Neuron (in vitro differentiated cells): ENCODE results near the gene TCP11.

ENCODE experiments used
- H2AFZ ChIP-seq: one replicate; pipeline ENCODE4 v1.6.1; 2013; ENCODE audit warnings: low read depth, mild to moderate bottlenecking, inconsistent platforms, low read length, moderate library complexity
- H3K27me3 ChIP-seq: one replicate; pipeline ENCODE4 v1.6.1; 2013; ENCODE audit warnings: low read length; ENCODE audit not compliant: insufficient read depth
- H3K36me3 ChIP-seq: one replicate; pipeline ENCODE4 v1.6.1; 2013; ENCODE audit warnings: low read length; ENCODE audit not compliant: insufficient read depth
- H3K4me1 ChIP-seq: one replicate; pipeline ENCODE4 v1.6.1; 2013; ENCODE audit warnings: low read length; ENCODE audit not compliant: insufficient read depth
- H3K4me3 ChIP-seq: 2 replicates; pipeline ENCODE4 v1.5.1; 2013; ENCODE audit warnings: mild to moderate bottlenecking, low read length, moderate library complexity
- H3K9me3 ChIP-seq: one replicate; pipeline ENCODE4 v1.6.1; 2013; ENCODE audit warnings: low read length

Gene TCP11

DNA sequence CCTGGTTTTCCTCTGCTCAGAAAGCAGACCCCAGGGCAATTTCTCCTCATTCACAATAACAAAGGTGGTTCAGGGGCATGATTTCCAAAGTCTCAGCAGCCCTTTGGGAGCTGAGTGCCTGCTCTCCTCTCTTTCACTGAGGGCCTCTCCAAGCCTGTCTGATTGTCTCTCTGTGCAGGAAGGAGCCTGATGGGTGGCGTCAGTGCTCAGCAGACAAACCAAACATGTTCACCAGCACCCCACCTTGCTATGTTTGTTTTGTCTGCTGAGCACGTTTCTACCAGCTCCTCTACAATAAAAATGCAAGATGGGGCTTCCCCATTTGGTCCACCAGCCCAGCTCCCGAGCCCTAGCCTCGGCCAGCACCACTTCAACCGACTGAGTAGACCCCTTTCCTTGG is 25.4 kb upstream of the TCP11 start:
- Histone ChIP-seq H2AFZ (no peak overlapping the region), H3K4me3 (no peak overlapping the region)

DNA sequence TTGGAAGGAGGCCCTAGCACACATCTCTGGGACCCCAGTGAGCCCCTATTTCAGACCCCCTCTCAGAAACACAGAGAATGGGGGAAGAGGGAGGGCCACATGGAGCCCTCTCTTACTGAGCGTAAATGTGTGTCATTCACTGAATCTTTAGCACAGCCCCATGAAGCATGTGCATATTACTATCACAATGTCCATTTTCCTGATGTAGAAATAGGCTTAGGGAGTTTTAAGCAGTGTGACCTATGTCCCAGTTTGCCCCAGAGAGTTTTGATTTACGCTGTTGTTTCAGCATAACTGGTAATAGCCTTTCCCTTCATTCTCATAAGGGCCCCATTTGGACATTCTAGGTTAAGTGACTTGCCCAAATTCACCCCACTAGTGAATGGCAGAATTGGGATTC is 25.0 kb upstream of the TCP11 start:
- Histone ChIP-seq H3K9me3 (no peaks in the 10 kb centered on the region), H3K4me1 (peaks cover 22% of the 10 kb centered on the region), H3K4me3 (no peak overlapping the region), H3K27me3 (no peaks in the 10 kb centered on the region), H3K36me3 (no peaks in the 10 kb centered on the region), H2AFZ (no peak overlapping the region)

More for the DNA sequence above, 25.4 kb upstream of the TCP11 start:
- H3K27me3 ChIP-seq, result no peaks in the 10 kb centered on the region
- no peaks in the 10 kb centered on the region for H3K36me3 ChIP-seq
- H3K4me1 ChIP-seq, result peaks cover 18% of the 10 kb centered on the region
- no peaks in the 10 kb centered on the region for H3K9me3 ChIP-seq

- H3K4me1 ChIP-seq, result peaks cover 24% of the 10 kb centered on the region
- no peaks in the 10 kb centered on the region for H3K9me3 ChIP-seq
- no peak overlapping the region for H3K4me3 ChIP-seq
- H3K36me3 ChIP-seq, result no peaks in the 10 kb centered on the region
- H2AFZ ChIP-seq, result no peak overlapping the region
- H3K27me3 ChIP-seq, result no peaks in the 10 kb centered on the region
Measured at GRCh38 chr6:35165630-35166071, 24.5 kb upstream of the TCP11 start.

DNA sequence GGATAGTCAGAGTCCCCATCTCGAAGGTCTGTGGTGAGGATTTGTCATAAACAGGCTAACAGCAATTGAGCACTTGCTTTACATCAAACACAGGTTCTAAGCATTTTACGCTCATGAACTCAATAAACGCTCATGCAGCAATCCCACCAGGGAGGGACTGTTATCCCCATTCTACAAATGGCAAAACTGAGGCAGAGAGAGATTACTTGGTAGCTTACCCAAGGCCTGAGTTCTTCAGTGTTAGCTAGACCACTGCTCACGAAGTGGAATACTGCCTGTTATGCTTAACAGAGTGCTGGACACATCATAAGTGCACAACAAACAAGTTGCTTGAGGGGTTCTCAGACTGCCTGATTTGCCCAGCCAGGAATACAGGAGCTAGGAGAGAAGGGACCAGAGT is 23.7 kb upstream of the TCP11 start:
- Histone ChIP-seq H3K27me3 (no peaks in the 10 kb centered on the region), H3K9me3 (no peaks in the 10 kb centered on the region), H3K4me1 (peaks cover 24% of the 10 kb centered on the region), H3K4me3 (no peak overlapping the region), H3K36me3 (no peaks in the 10 kb centered on the region), H2AFZ (no peak overlapping the region)

GRCh38 chr6:35164277-35164676 is 23.1 kb upstream of the TCP11 start:
- Histone ChIP-seq H3K4me1 (peaks cover 23% of the 10 kb centered on the region), H3K4me3 (no peak overlapping the region), H2AFZ (no peak overlapping the region), H3K36me3 (no peaks in the 10 kb centered on the region), H3K27me3 (no peaks in the 10 kb centered on the region), H3K9me3 (no peaks in the 10 kb centered on the region)

DNA sequence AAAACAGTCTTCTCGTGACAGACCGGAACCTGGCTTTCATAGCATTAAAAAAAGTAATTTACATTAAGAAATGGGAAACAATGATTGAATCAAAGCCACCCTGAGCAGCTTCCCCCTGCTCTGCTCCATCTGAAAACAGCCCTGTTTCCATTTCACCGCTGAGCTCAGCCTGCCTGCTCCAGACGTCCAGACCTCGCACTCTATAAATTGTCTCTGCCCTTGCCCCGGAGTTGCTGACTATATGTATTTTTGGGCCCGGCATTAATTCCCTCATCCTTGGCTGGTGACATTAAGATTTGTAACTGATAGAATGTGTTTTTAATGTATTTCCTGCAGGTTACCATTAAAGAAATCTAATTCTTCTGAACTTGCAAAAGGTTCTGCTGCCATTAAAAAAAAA is 22.7 kb upstream of the TCP11 start:
- H3K36me3 ChIP-seq, result no peaks in the 10 kb centered on the region
- no peaks in the 10 kb centered on the region for H3K27me3 ChIP-seq
- no peaks in the 10 kb centered on the region for H3K9me3 ChIP-seq
- H3K4me3 ChIP-seq, result no peak overlapping the region
- peaks cover 19% of the 10 kb centered on the region for H3K4me1 ChIP-seq
- H2AFZ ChIP-seq, result no peak overlapping the region

- Histone ChIP-seq H3K4me1 (peaks cover 8% of the 10 kb centered on the region), H3K9me3 (no peaks in the 10 kb centered on the region), H3K27me3 (no peaks in the 10 kb centered on the region), H3K36me3 (no peaks in the 10 kb centered on the region), H3K4me3 (no peak overlapping the region), H2AFZ (no peak overlapping the region)
Measured at GRCh38 chr6:35161776-35162607, 20.9 kb upstream of the TCP11 start.

GRCh38 chr6:35161266-35161665 is 20.1 kb upstream of the TCP11 start:
- Histone ChIP-seq H3K4me3 (no peak overlapping the region), H3K27me3 (no peaks in the 10 kb centered on the region), H3K9me3 (no peaks in the 10 kb centered on the region), H3K4me1 (peaks cover 8% of the 10 kb centered on the region), H3K36me3 (no peaks in the 10 kb centered on the region), H2AFZ (no peak overlapping the region)

- Histone ChIP-seq H3K27me3 (no peaks in the 10 kb centered on the region), H3K4me1 (peaks cover 8% of the 10 kb centered on the region), H2AFZ (no peak overlapping the region), H3K4me3 (no peak overlapping the region), H3K36me3 (no peaks in the 10 kb centered on the region), H3K9me3 (no peaks in the 10 kb centered on the region)
Measured at GRCh38 chr6:35160642-35161041, 19.5 kb upstream of the TCP11 start.

- Histone ChIP-seq H3K4me3 (no peak overlapping the region), H3K36me3 (no peaks in the 10 kb centered on the region), H3K4me1 (peaks cover 8% of the 10 kb centered on the region), H3K9me3 (no peaks in the 10 kb centered on the region), H3K27me3 (no peaks in the 10 kb centered on the region), H2AFZ (no peak overlapping the region)
Measured at GRCh38 chr6:35158520-35158919, 17.4 kb upstream of the TCP11 start.

DNA sequence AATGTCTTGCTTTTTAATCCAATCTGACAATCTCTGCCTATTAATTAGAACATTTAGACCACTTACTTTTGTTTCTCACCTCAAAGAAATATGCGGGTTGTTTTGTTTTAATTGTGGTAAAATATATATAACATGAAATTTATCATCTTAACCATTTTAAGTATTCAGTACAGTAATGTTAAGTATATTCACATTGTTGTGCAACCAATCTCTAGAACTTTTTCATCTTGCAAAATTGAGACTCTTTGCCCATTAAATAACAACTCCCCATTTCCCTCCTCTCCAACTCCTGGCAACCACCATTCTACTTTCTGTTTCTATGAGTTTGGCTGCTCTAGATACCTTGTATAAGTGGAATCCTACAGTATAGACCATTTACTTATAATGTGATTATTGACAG is 13.8 kb upstream of the TCP11 start:
- Histone ChIP-seq H3K27me3 (no peaks in the 10 kb centered on the region), H3K9me3 (no peaks in the 10 kb centered on the region), H3K4me1 (no peaks in the 10 kb centered on the region), H3K4me3 (no peak overlapping the region), H3K36me3 (no peaks in the 10 kb centered on the region), H2AFZ (no peak overlapping the region)

GRCh38 chr6:35154262-35154661 is 13.1 kb upstream of the TCP11 start:
- no peaks in the 10 kb centered on the region for H3K36me3 ChIP-seq
- no peaks in the 10 kb centered on the region for H3K9me3 ChIP-seq
- no peak overlapping the region for H2AFZ ChIP-seq
- H3K4me1 ChIP-seq, result no peaks in the 10 kb centered on the region
- H3K4me3 ChIP-seq, result no peak overlapping the region
- no peaks in the 10 kb centered on the region for H3K27me3 ChIP-seq

DNA sequence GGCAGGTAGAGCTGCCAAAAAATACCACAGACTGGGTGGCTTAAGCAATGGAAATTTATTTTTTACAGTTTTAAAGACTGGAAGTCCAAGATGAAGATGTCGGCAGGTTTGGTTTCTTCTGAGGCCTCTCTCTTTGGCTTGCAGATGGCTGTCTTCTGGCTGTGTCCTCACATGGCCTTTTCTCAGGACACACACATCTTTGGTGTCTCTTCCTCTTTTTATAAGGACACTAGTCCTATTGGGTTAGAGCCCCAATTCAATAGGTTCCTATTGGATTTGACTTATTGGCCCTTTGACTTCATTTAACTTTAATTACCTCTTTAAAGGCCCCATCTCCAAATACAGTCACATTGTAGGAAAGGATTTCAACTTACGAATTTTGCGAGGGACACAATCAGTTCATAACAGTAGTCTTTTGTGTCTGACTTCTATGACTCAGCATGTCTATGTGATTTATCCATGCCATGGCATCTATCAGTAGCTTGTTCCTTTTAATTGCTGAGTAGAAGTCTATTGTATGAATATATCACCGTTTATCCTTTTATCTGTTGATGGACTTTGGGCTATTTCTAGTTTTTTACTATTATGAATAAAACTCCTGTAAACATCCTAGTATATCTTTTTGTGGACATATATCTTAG is 11.0 kb upstream of the TCP11 start:
- H3K4me1 ChIP-seq, result peaks cover 17% of the 10 kb centered on the region
- H3K4me3 ChIP-seq, result no peak overlapping the region
- H3K9me3 ChIP-seq, result no peaks in the 10 kb centered on the region
- H2AFZ ChIP-seq, result no peak overlapping the region
- H3K36me3 ChIP-seq, result no peaks in the 10 kb centered on the region
- no peaks in the 10 kb centered on the region for H3K27me3 ChIP-seq
